GM12878 (cell line): ENCODE data around the gene RPL31. TPM values are rescaled to one million over a fixed set of nuclear protein-coding genes. Genes with fewer than 3 reads are reported as not detected.

Experiments
- BCL11A ChIP-seq: IDR thresholded peaks from 2 replicates; pipeline ENCODE4 v1.6.1; 2011; ENCODE audit warnings: low read depth, low read length
- HCFC1 ChIP-seq: fragments of 150-350 bp; IDR thresholded peaks from 2 replicates; pipeline ENCODE4 v1.6.1; 2014; ENCODE audit warnings: low read length
- HDAC6 ChIP-seq: fragments of 200-600 bp; sonication (generic); IDR thresholded peaks from one replicate; pipeline ENCODE4 v1.8.0; 2017; ENCODE audit warnings: antibody characterized with exemption; ENCODE audit not compliant: unreplicated experiment
- SPI1 ChIP-seq: IDR thresholded peaks from 2 replicates; pipeline ENCODE4 v1.6.1; 2011; ENCODE audit warnings: low read depth, mild to moderate bottlenecking, low read length, moderate library complexity, borderline replicate concordance; ENCODE audit not compliant: insufficient read depth
- SRF ChIP-seq, 2 experiments: IDR thresholded peaks; 2 replicates each; pipeline ENCODE4 v1.6.1; 2011; ENCODE audit warnings: low read depth in 2 of 2, low read length in 2 of 2, mild to moderate bottlenecking in 1 of 2, moderate library complexity in 1 of 2
- polyA plus RNA-seq, 11 experiments: library from polyadenylated mRNA; depleted of rRNA in 4 of 11; unstranded in 6 of 11; stranded (reverse) in 5 of 11; fragments of >200 nt; fragmentation: Nextera tagmentation in 4 of 11; fragmentation: Illumina TruSeq in 1 of 11; extraction: Ambion mirVana in 4 of 11; extraction: Trizol in 1 of 11; gene quantifications; 1 replicate in 1 of 11; 2 replicates in 10 of 11; pipeline versions ENCODE4 v1.2.1 to v1.2.3, GENCODE V29; 2011 to 2016; ENCODE audit warnings: inconsistent platforms in 2 of 11, missing spikeins in 2 of 11, low read depth in 1 of 11
- total RNA-seq, 4 experiments: library from RNA; depleted of rRNA in 3 of 4; stranded (reverse); fragments of >200 nt in 3 of 4; fragmentation: Illumina TruSeq in 1 of 4; extraction: Trizol in 1 of 4; gene quantifications; 2 replicates each; pipeline versions ENCODE4 v1.2.1 to v1.2.3, GENCODE V29; 2013 to 2021
- TF ChIP-seq, protein P1 (sequence below): fragments of 450-650 bp; formaldehyde crosslinking; IDR thresholded peaks from 2 replicates; pipeline ENCODE4 v1.5.0; 2022; ENCODE audit warnings: mild to moderate bottlenecking, missing genetic modification characterization
- TF ChIP-seq, protein P2 (sequence below): fragments of 450-650 bp; IDR thresholded peaks from 2 replicates; pipeline ENCODE4 v1.6.1; 2017; ENCODE audit warnings: mild to moderate bottlenecking, moderate library complexity

Gene RPL31
- total and polyA plus RNA-seq, 10 of the 15 experiments (the other 5 are each of a cell fraction or from before 2014, with no cell fraction given), result 1,643 to 8,551 (median 2,208) TPM

DNA sequence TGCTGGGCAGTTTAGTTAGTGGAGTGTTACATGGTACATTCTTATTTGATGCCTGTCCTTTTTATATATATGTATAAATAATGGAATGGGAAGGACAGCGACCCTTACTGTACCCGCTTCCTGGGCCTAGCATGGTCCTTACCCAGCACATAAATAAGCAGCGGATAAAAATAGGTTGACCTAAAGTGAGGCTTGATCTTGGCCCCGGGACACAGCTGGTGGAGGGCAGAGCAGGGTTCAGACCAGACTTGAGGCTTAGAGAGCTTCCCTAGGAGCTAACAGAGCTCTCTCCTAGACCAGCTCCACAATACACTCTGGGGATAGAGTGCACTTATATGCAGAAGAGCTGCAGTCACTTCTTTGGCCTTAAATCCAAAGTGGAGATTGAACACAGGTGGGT is 46.9 kb upstream of the RPL31 start (continued):
- TF ChIP-seq, protein P1, sequence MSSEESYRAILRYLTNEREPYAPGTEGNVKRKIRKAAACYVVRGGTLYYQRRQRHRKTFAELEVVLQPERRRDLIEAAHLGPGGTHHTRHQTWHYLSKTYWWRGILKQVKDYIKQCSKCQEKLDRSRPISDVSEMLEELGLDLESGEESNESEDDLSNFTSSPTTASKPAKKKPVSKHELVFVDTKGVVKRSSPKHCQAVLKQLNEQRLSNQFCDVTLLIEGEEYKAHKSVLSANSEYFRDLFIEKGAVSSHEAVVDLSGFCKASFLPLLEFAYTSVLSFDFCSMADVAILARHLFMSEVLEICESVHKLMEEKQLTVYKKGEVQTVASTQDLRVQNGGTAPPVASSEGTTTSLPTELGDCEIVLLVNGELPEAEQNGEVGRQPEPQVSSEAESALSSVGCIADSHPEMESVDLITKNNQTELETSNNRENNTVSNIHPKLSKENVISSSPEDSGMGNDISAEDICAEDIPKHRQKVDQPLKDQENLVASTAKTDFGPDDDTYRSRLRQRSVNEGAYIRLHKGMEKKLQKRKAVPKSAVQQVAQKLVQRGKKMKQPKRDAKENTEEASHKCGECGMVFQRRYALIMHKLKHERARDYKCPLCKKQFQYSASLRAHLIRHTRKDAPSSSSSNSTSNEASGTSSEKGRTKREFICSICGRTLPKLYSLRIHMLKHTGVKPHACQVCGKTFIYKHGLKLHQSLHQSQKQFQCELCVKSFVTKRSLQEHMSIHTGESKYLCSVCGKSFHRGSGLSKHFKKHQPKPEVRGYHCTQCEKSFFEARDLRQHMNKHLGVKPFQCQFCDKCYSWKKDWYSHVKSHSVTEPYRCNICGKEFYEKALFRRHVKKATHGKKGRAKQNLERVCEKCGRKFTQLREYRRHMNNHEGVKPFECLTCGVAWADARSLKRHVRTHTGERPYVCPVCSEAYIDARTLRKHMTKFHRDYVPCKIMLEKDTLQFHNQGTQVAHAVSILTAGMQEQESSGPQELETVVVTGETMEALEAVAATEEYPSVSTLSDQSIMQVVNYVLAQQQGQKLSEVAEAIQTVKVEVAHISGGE, result no peak
- TF ChIP-seq SRF (IDR thresholded peaks at IDR 0.05; ENCODE audit: low read depth in 2 of 2, low read length in 2 of 2), result no peak
- TF ChIP-seq, protein P2, sequence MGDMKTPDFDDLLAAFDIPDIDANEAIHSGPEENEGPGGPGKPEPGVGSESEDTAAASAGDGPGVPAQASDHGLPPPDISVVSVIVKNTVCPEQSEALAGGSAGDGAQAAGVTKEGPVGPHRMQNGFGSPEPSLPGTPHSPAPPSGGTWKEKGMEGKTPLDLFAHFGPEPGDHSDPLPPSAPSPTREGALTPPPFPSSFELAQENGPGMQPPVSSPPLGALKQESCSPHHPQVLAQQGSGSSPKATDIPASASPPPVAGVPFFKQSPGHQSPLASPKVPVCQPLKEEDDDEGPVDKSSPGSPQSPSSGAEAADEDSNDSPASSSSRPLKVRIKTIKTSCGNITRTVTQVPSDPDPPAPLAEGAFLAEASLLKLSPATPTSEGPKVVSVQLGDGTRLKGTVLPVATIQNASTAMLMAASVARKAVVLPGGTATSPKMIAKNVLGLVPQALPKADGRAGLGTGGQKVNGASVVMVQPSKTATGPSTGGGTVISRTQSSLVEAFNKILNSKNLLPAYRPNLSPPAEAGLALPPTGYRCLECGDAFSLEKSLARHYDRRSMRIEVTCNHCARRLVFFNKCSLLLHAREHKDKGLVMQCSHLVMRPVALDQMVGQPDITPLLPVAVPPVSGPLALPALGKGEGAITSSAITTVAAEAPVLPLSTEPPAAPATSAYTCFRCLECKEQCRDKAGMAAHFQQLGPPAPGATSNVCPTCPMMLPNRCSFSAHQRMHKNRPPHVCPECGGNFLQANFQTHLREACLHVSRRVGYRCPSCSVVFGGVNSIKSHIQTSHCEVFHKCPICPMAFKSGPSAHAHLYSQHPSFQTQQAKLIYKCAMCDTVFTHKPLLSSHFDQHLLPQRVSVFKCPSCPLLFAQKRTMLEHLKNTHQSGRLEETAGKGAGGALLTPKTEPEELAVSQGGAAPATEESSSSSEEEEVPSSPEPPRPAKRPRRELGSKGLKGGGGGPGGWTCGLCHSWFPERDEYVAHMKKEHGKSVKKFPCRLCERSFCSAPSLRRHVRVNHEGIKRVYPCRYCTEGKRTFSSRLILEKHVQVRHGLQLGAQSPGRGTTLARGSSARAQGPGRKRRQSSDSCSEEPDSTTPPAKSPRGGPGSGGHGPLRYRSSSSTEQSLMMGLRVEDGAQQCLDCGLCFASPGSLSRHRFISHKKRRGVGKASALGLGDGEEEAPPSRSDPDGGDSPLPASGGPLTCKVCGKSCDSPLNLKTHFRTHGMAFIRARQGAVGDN, result no peak
- no peak for TF ChIP-seq BCL11A
- no peak for TF ChIP-seq HCFC1
- TF ChIP-seq SPI1, result no peak
- TF ChIP-seq HDAC6, result no peak
- TF ChIP-seq, all 136 proteins: peak for 0
